GM18867 (cell line): ENCODE data around the gene SERBP1.
"Not testable (repeated sequence)": the region's sequence is repeated elsewhere in the genome, so short reads cannot be mapped to it uniquely, and the experiment has no call there.

ENCODE experiments used
- ATAC-seq: cut with Tn5 transposase; IDR thresholded peaks from one replicate; pipeline ENCODE4 v1.9.1; 2021; ENCODE audit warnings: mild to moderate bottlenecking, moderate library complexity; ENCODE audit not compliant: unreplicated experiment

SERBP1 gene

DNA sequence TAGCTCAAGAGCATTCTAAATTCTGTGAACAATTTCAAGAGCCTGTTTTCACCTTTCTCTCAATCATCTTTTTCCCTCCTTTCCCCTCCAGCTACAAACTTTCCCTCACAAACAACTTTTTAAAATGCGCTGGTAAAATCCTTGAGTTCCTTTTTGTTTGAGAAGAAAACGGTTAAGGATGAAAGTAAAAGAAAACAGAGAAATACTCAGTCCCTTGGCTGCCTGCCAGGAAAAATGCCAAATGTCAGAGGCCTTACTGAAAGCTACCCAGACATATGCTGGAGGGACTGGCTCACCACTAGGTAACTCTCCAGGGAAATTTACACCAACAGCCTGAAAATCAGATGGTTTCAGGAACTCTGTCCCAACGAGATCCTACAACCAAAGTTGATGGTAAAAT lies 11.0 kb upstream of the SERBP1 start:
- peak; percentile 65 for ATAC-seq

DNA sequence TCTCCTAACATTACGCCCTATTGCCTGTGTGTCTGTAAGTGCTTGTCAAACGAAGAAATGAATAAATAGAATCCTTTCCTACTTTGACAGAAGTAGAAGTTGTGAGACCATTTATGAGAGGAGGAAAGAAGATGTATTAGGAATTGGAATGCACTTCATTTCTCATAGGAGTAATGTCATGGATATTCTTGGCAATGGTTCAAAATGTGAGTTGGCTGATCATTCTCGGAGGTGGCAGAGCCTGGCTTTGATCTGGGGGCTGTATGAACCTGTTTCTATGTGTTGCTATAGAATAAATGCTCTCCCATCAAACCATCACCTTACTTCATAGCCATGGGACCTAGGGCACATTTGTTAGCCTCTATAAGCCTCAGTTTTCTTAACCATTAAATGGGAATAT lies 10.1 kb upstream of the SERBP1 start:
- no peak for ATAC-seq

DNA sequence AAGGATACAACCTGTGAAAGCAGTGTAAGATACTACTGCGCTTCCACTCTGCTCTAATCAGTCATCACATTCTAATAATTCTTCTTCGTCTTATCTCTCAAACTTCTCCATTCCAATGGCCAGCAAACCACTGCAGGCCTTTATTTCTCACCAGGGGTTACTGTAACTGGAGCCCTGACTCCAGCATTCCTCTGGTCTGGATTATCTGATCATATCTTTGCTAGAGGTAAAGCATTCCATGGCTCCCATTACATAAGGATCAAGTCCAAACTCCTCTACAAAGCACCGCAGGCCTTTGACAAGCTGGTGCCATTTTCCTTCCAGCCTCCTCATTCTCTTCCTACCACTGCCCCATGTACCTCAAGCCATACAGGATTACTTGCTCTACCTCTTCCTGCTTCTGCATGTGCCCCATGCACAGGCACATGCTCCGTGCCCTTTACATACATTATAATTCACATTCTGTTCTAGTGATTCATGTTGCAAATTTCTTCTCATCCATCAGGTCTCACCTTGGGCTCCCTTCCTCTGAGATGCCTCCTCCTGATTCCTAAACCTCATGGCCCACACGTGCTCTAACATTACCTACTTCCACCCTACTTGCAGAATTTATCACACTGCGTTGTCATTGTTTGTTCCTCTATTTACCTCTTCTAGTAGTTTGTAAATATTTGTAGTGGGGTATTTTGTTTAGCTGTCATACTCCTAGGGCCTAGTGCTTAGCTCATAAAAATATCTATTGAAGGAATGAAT lies 9.3 kb upstream of the SERBP1 start:
- ATAC-seq, result no peak

DNA sequence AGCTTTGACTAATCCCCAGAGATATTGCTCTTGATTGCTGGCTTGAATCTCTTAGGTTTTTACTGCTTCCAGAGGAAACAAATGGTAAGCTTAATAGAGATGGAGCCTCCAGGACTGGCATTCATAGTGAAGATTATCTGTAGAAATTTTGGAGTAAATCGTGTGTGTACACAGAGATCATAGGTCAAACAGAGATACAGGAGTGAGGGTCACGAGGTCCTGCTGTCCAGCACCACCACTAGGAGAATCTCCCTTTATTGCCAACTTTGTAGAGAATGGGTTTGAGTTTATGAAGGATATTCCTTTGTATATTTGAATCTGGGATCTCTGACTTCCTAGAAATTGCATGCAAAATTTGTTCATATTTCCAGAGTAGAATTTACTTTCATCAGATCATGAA lies 7.8 kb upstream of the SERBP1 start:
- ATAC-seq, result no peak

DNA sequence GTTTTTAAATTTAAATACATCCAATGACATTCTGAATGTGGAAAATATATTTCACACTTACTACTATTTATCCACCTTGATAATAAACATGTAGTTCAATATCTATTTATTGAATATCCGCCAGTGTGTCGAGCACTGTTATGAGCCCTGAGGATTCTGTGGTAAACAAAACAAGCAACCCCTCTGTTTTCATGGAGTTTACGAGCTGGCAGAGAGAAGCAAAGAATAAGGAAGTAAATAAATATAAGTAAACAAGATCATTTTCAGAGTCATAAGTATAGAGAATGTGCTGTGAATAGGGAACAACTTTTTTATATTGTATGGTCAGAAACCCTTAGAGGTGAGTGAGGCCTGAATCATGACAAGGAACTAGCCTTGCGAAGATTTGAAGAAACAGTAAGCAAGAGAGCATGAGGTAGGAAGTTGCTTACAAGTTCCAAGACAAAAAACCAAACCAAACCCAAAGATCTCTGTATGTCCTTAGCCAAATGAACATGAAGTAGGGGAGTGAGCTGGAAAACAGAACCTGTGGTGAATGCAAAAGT lies 6.4 kb upstream of the SERBP1 start:
- no peak for ATAC-seq

DNA sequence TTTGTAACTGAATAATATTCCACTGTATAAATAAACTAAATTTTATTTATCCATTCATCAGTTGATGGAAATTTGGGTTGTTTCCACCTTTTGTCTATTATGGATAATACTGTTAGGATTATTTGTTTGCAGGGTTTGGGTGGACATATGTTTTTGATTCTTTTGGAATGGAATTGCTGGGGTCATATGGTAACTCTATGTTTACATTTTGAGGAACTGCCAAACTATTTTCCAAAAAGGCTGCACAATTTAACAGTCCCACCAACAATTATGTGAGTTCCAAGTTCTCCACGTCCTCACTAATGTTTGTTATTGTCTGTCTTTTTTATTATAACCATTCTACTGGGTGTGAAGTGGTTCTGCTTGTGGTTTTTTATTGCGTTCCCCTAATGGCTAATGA lies 4.3 kb upstream of the SERBP1 start:
- ATAC-seq, result no peak

DNA sequence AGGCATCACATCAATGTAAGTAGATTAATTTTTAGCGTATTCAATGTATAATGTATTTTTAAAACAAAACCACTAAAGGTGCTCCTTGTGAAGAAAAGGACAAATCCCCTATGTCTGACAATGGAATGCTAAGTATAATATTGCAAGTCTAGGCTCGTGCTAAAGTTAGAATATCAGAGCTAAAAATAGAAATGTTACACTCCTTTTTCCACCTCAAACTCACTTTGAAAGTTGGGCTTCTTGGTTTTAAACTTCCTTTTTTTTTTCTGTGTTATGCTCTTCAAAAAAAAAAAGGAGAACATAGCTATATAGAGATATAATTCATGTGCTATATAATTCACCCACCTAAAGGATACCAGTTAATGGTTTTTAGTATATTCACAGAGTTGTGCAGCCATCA lies 3.6 kb upstream of the SERBP1 start:
- no peak for ATAC-seq

DNA sequence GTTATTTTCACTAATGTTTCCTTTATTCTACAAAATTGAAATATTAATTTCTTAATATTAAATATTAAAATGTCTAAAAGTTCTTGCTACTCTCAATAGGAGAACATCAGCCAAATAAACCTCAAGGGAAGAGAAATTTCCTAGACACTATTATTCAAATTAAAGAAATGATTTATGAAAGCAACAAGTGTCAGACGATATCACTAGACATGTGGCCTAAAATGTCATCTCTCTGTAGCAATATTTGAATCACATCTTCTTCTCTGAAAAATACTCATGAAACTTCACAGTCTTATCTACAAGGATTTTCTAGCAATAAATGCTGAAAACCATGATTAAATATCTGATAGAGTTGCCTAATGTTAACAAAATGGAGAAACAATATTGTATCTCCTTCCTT lies 2.5 kb upstream of the SERBP1 start:
- no peak for ATAC-seq

DNA sequence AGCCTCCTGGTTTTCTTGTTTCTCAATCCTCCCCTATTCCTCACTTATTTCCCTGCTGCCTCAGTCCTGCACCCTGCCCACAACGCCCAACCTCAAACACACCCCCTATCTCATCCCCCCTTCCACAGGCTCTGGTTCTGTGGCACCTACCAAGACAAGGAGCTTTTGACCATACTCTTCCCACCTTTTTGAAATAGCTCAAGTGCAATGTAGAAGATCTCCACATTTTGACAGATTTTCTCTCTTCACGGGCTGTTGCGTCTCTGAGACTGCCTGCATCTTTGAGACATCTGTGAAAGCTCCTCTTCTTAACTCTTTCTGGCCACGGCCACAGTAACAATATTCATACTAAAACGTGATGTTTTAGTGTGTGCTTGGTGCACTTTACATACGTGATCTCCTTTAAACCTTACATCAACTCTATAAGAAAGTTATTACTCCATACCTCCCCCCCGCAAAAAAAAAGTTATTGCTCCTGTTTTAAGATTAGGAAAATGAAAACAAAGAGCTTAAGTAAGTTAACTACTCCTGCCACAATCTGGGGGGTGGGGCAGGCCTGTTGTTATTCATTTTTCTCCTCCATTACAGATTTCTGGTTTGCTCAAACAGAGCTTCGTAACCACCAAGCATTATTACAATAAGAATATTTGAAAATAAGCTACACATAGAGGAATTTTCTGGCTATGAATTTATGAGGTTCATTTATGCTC lies 1.8 kb upstream of the SERBP1 start:
- no peak for ATAC-seq

DNA sequence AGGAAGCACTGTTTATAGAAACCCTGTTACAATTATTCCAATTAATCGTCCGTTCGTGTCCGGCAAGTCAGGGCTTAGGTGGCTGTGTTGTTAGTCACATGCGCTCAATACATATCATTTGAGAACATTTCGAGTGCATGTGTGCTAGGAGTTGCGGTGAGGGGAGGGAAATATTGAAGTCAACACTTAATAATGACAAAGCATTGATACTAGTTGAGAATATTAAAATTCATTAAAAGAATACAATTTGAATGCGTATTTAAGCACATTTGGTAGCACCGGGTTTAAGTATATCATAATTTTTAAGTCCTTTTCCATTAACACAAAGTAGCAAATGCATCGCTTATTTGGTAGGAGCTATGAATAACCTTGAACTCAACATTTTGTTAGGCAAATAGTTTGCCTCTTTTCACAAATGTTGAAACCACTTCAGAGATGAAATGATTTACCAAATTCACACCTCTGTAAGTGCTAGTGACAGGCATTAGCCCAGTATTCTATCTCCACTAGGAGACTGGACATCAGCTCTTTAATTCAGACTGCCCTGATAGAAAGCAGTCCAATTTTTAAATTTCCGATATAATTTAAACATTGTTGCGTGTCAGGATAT lies 1.1 kb upstream of the SERBP1 start:
- peak; percentile 15 for ATAC-seq

DNA sequence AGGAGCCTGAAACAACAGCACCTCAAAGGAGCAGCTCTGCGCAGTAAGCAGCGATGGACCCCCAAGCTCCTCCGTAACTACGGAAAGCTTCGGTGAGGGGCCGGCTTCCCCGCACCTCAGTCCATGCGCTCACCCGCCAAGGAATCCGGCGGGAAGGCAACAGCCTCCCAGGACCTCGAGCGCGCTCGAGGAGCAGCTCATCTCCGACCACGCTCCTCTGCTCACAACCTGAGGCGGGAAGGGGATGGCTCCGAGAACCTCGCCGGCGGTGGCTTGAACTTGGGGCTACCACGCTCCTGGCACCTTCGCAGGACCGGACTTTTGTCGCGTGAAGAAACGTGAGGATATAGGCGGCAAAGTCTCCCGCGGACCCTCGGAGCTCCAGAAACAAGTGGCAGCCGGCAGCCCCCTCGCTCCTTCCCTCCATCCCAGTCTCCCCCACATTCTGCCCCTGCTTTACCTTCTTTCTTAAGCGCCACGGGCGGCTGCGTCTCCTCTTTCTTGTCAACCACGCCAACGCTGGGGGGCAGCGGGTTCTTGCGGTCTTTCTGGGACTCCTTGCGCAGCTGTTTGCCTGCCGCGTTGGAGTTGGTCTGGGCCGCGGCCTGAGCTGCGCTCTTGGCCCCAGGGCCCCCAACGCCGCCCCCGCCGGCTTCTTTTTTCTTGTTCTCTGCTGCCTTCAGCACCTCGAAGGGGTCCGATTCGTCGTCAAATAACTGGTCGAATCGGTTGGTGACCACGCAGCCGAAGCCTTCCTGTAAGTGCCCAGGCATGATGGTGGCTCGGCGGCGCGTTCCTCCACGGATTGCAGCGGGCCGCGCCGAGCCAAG lies 459 bp downstream of the SERBP1 start:
- ATAC-seq, result peak; percentile 4

DNA sequence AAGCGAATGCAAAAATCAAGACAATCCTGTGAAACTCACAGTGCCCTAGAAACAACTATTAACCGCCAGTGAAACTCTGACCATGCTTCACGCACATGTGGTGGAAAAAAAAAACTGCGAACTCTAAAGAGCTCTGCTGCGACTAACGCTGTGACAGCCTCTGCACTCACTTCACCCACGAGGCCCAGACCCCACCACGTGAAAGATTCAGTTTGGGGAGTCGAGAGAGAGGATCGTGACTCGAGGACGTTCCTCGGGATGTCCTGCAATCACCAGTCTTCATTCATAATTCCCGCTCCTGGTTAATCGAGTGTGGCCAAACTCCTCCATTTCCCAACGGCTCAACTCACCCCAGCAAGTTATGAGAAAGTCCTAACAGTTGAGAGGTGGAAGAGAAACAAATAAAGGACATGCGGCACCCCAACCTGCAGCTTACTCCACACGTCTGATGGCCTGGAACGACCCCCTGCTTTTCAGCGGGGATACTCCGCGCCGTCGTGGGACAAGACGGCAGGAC lies 1.1 kb downstream of the SERBP1 start:
- ATAC-seq, result no peak

DNA sequence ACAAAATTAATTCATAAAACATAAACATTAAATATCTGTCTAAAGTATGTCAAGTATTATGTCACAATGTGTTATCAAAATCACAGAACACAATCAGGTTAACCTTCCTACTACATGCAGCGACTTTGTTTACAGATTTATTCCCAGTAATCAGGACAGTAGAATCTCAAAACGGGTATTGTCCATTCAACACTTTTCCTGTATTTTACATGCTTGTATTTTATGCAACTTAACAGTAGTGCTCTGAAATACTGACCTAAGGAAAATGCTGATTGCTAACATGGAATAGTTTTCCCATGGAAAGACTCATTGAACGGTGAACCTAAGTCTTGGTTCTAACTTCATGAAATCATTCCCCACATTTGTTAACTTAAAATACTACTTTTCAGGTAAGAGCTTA lies 2.3 kb downstream of the SERBP1 start:
- ATAC-seq, result no peak

DNA sequence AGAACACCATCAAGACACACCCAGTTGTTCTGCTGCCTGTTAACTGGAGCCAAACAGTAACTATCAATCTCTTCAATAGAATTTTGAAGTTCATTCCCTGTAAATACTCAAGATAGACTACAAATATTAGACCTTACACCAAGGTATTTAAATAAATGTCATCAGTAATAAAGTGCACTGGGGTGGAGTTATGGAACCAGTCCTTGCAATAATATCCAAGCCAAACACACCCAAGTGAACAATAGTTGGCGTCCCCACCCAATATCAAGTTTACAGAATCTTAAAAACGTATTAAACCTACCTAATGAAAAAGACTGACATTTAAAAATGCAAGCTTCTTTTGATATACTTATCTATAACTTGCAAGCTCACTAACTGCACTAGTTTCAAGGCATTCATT lies 2.7 kb downstream of the SERBP1 start:
- no peak for ATAC-seq

DNA sequence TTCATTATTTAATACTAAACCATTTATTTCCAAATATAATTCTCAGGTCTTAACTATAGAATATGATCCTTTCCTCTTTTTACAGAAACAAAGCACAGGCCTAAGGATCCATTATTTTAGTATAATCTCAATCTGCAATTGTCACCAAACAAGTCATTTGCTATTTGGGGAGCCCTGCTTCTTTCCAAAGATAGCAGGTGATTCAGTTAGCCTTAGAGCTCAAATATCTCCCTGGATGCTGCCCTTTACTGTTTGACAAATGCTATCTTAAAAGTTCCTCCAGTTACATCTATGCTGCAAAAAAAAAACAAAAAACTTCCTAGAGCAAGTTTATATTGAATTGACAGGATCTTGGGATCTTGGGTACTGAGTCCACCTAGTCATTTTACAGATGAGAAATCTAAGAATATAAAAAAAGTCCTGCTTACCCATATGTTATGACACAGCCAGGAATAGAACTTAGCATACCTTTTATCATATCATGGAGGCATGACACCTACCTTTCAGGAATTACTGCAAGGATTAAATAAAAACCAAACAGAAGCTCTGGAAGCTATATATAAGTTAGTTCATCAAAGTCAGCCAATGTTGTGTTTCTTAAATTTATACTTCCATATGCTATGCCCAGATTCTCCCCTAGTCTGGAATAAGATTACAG lies 9.2 kb downstream of the SERBP1 start:
- ATAC-seq, result no peak

DNA sequence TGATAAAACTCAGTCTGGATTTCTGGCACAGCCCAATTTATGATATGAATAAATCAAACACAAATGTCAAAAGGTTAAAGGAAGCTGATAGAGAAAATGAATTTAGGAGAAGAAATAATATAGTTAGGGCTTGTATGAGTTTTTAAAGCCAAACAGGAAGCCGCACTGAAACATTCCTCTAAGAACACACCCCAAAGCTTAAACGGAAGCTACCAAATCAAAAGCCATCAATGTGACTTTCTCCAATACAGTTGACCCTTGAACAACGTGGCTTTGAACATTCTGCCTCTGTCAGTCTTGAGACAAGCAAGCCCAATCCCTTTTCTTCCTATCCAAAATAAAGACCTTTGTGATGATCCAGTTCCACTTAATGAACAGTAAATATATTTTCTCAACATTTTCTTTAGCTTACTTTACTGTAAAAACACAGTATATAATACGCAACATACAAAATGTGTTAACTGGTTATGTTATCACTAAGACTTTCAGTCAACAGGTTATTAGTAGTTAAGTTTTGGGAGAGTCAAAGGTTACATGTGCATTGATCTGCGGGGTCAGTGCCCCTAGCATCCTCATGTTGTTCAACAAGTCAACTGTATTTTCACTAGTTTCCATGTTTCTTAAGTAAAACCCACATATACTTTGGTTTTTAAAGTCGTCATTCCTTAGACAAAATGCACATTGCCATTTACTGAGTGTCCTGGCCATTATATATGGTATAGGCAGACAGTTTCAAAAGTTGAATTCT lies 11.2 kb downstream of the SERBP1 start:
- ATAC-seq, result no peak

DNA sequence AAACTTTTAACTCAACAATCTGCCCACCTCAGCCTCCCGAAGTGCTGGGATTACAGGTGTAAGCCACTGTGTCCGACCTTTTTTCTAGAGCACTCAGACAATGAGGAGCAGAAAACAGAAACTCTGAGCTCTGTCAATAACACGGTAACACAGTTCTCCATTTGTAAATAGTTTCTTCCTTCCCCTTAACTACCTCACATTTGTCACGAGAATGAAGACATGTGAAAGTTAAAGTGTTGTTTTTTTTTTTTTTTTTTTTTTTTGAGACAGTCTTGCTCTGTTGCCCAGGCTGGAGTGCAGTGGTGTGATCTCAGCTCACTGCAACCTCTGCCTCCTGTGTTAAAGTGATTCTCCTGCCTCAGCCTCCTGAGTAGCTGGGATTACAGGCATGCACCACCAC lies 12.5 kb downstream of the SERBP1 start:
- not testable (repeated sequence) for ATAC-seq

DNA sequence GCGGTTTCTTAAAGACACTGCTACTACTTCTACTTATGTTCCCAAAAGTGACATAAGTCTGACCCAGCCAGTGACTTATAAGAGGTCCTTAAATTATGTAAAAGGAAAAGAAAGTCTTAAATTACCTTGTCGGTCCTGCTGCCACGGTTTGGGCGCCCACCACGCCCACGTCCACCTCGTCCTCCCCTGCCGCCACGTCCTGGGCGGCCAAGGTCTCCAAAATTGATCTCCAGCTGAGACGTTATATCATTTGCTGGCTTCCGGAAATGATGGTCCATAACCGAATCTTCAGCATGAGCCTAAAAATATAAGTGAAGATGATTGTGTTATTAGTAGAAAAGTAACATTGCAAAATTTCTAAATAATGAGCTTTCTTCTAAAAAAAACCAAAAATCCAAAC lies 15.2 kb downstream of the SERBP1 start:
- ATAC-seq, result no peak

DNA sequence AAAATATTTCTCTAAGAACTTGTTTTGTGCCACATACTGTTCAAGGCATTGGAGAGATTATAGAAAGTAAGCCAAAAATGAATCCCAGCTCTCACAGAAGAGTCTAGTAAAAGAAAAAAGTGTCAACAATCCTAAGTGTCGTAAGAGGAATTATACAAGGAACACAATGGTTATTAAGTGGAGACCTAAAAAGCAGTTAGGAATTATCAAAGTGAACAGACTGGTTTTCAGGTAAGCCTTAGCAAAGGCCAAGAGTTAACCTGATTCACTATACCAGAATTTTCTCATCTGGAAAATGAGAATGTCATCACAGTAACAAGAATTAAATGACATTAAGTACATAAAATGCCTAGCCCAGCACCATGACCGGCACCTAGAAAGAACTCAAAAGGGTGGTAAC lies 15.6 kb downstream of the SERBP1 start:
- no peak for ATAC-seq

DNA sequence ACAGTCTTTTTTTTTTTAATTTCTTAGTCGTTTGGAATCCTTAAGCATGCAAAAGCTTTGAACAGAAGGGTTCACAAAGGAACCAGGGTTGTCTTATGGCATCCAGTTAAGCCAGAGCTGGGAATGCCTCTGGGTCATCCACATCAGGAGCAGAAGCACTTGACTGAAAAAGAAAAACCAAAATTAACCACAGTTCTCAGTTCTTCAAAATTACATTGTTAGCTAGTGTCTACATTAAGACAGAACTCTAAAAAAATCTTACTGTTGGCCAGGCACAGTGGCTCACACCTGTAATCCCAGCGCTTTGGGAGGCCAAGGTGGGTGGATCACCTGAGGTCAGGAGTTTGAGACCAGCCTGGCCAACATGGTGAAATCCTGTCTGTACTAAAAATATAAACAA lies 17.1 kb downstream of the SERBP1 start:
- ATAC-seq, result not testable (repeated sequence)
